Keratinocyte (primary cell): ENCODE measurements around the gene C6orf52. TPM values are rescaled to one million over a fixed set of nuclear protein-coding genes. Genes with fewer than 3 reads are reported as not detected.

Source experiments
- DNase-seq: peaks from one replicate; pipeline ENCODE4 v3.0.0-alpha.2; 2011; ENCODE audit warnings: low read depth, missing footprints, low spot score
- FAIRE-seq: peaks from 2 replicates; lab custom pipeline; 2011; peaks lifted over from hg19 to GRCh38; lab: Jason Lieb, UNC
- H2AFZ ChIP-seq: 2 replicates; pipeline ENCODE4 v1.6.0; 2012; ENCODE audit warnings: low read length, control low read depth, inconsistent platforms; ENCODE audit not compliant: control insufficient read depth
- H3K27ac ChIP-seq: 2 replicates; pipeline ENCODE4 v1.5.1; 2011; ENCODE audit warnings: low read length; ENCODE audit not compliant: control insufficient read depth, insufficient read depth
- H3K27me3 ChIP-seq: 3 replicates; pipeline ENCODE4 v1.6.0; 2011; ENCODE audit warnings: low read length; ENCODE audit not compliant: control insufficient read depth, insufficient read depth; ENCODE audit errors: extremely low read depth
- H3K36me3 ChIP-seq, 2 experiments: 2 replicates in 1 of 2; 3 replicates in 1 of 2; pipeline ENCODE4 v1.5.1; 2011; ENCODE audit warnings: low read length in 2 of 2, mild to moderate bottlenecking in 1 of 2; ENCODE audit not compliant: control insufficient read depth in 2 of 2, insufficient read depth in 2 of 2; ENCODE audit errors: extremely low read depth in 1 of 2
- H3K4me1 ChIP-seq: 3 replicates; pipeline ENCODE4 v1.5.1; 2011; ENCODE audit warnings: low read length; ENCODE audit not compliant: control insufficient read depth, insufficient read depth; ENCODE audit errors: extremely low read depth
- H3K4me2 ChIP-seq: 3 replicates; pipeline ENCODE4 v1.6.0; 2011; ENCODE audit warnings: low read depth, low read length; ENCODE audit not compliant: control insufficient read depth, insufficient read depth; ENCODE audit errors: extremely low read depth
- H3K4me3 ChIP-seq, 3 experiments: fragments of 200-600 bp in 1 of 3; sonication (generic) in 1 of 3; 2 replicates in 2 of 3; 3 replicates in 1 of 3; pipeline ENCODE4 v1.5.1; 2011 to 2016; ENCODE audit warnings: low read length in 3 of 3, mild to moderate bottlenecking in 3 of 3, control low read depth in 2 of 3, inconsistent platforms in 1 of 3, low read depth in 1 of 3, mixed read lengths in 1 of 3, mixed run types in 1 of 3, moderate library complexity in 1 of 3; ENCODE audit not compliant: control insufficient read depth in 2 of 3, insufficient read depth in 2 of 3; ENCODE audit errors: extremely low read depth in 1 of 3
- H3K79me2 ChIP-seq: 2 replicates; pipeline ENCODE4 v1.6.0; 2012; ENCODE audit warnings: low read length; ENCODE audit not compliant: control insufficient read depth, insufficient read depth
- H3K9ac ChIP-seq: 3 replicates; pipeline ENCODE4 v1.6.0; 2011; ENCODE audit warnings: low read length; ENCODE audit not compliant: control insufficient read depth, insufficient read depth; ENCODE audit errors: extremely low read depth
- H3K9me1 ChIP-seq: 3 replicates; pipeline ENCODE4 v1.6.0; 2011; ENCODE audit warnings: low read length; ENCODE audit not compliant: control insufficient read depth, insufficient read depth; ENCODE audit errors: extremely low read depth
- H3K9me3 ChIP-seq: 2 replicates; pipeline ENCODE4 v1.5.1; 2012; ENCODE audit warnings: low read depth, low read length; ENCODE audit not compliant: control insufficient read depth
- H4K20me1 ChIP-seq: 3 replicates; pipeline ENCODE4 v1.6.0; 2011; ENCODE audit warnings: low read length; ENCODE audit not compliant: control insufficient read depth, insufficient read depth; ENCODE audit errors: extremely low read depth
- EZH2 ChIP-seq: IDR thresholded peaks from one replicate; pipeline ENCODE4 v1.6.1; 2012; ENCODE audit warnings: inconsistent platforms, mild to moderate bottlenecking, low read length, moderate library complexity
- dilution Hi-C: fragments of 300-500 bp; cut with MboI; formaldehyde crosslinking; loops from one replicate; pipeline ENCODE4 v1.7.0; 2020; ENCODE audit warnings: low sequenced_read_pairs; ENCODE audit not compliant: extremely low pct_ligation_motif_present
- polyA plus RNA-seq, 5 experiments: library from polyadenylated mRNA; depleted of rRNA in 3 of 5; stranded (reverse) in 3 of 5; stranded (forward) in 1 of 5; unstranded in 1 of 5; fragments of >200 nt; gene quantifications; 1 replicate in 1 of 5; 2 replicates in 3 of 5; 3 replicates in 1 of 5; pipeline versions ENCODE4 v1.2.1 to v1.2.3, GENCODE V29; 2011 to 2012; ENCODE audit warnings: missing spikeins in 2 of 5, low read depth in 1 of 5, low replicate concordance in 1 of 5
- TF ChIP-seq, protein P1 (sequence below), 3 experiments: IDR thresholded peaks in 1 of 3; conservative IDR thresholded peaks in 1 of 3; optimal IDR thresholded peaks in 1 of 3; 2 replicates in 2 of 3; 3 replicates in 1 of 3; pipeline versions ENCODE3 to v1.5.1; 2011; ENCODE audit warnings: low read length in 3 of 3, mild to moderate bottlenecking in 3 of 3, moderate library complexity in 2 of 3, control low read depth in 1 of 3, inconsistent platforms in 1 of 3; ENCODE audit not compliant: insufficient read depth in 2 of 3; ENCODE audit errors: extremely low read depth in 1 of 3

The C6orf52 gene
- polyA plus RNA-seq, 1 donor (not counting 4 experiments of a cell fraction or from before 2014, with no cell fraction given): not detected

DNA sequence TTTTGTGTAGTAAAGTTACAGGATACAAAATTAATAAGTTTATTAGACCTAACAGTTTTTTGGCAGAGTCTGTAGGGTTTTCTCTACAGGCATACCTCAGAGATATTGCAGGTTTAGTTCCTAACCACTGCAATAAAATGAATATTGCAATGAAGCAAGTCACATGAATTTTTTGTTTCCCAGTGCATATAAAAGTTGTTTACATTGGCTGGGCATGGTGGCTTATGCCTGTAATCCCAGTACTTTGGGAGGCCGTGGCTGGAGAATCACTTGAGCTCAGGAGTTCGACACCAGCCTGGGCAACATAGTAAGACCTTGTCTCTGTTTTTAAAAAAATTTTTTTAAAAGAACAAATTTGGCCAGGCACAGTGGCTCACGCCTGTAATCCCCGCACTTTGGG, 16.0 kb downstream of the C6orf52 start:
- Histone ChIP-seq H3K9me3 (no peaks in the 10 kb centered on the region), H3K27ac (no peak overlapping the region), H3K4me3 (no peak overlapping the region), H2AFZ (no peak overlapping the region), H3K9me1 (no peaks in the 10 kb centered on the region), H4K20me1 (no peaks in the 10 kb centered on the region), H3K79me2 (no peaks in the 10 kb centered on the region), H3K9ac (no peak overlapping the region), H3K4me2 (no peak overlapping the region), H3K27me3 (no peaks in the 10 kb centered on the region), H3K4me1 (no peaks in the 10 kb centered on the region), H3K36me3 (no peaks in the 10 kb centered on the region)
- dilution Hi-C loops: no loop called here
- DNase-seq (no peak), FAIRE-seq (no peak)
- TF ChIP-seq, protein P1, sequence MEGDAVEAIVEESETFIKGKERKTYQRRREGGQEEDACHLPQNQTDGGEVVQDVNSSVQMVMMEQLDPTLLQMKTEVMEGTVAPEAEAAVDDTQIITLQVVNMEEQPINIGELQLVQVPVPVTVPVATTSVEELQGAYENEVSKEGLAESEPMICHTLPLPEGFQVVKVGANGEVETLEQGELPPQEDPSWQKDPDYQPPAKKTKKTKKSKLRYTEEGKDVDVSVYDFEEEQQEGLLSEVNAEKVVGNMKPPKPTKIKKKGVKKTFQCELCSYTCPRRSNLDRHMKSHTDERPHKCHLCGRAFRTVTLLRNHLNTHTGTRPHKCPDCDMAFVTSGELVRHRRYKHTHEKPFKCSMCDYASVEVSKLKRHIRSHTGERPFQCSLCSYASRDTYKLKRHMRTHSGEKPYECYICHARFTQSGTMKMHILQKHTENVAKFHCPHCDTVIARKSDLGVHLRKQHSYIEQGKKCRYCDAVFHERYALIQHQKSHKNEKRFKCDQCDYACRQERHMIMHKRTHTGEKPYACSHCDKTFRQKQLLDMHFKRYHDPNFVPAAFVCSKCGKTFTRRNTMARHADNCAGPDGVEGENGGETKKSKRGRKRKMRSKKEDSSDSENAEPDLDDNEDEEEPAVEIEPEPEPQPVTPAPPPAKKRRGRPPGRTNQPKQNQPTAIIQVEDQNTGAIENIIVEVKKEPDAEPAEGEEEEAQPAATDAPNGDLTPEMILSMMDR (optimal IDR thresholded peaks at IDR 0.05 in 1 of 3, IDR thresholded peaks at IDR 0.05 in 1 of 3, conservative IDR thresholded peaks at IDR 0.05 in 1 of 3; ENCODE audit: extremely low read depth in 1 of 3, insufficient read depth in 2 of 3, low read length in 3 of 3): no peak
- TF ChIP-seq EZH2: no peak

DNA sequence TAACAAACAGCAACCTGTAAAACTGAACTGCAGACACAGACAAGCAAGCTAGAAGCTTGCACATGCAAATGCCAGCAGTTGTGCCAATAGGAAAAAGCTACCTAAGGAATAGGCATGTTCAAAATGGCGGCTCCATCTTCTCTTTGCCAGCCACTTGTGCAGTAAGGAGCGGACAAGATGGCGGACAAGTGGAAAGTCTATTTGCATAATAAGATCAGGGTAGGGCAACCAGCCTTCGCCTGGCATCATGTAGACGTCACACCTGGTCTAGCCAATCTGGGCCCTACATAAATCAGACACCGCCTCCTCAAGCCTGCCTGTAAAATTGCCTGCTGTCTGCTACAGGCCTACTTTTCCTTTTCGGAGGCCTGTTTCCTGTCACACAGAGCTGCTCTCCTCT, 18.0 kb downstream of the C6orf52 start:
- Histone ChIP-seq H3K4me2 (no peak overlapping the region), H3K9me1 (no peaks in the 10 kb centered on the region), H3K79me2 (no peaks in the 10 kb centered on the region), H3K9ac (no peak overlapping the region), H4K20me1 (no peaks in the 10 kb centered on the region), H3K27me3 (no peaks in the 10 kb centered on the region), H3K4me3 (no peak overlapping the region), H3K9me3 (no peaks in the 10 kb centered on the region), H3K27ac (no peak overlapping the region), H3K36me3 (no peaks in the 10 kb centered on the region), H2AFZ (no peak overlapping the region), H3K4me1 (no peaks in the 10 kb centered on the region)
- dilution Hi-C loops: no loop called here
- DNase-seq (no peak), FAIRE-seq (no peak)
- TF ChIP-seq, protein P1 (optimal IDR thresholded peaks at IDR 0.05 in 1 of 3, IDR thresholded peaks at IDR 0.05 in 1 of 3, conservative IDR thresholded peaks at IDR 0.05 in 1 of 3; ENCODE audit: extremely low read depth in 1 of 3, insufficient read depth in 2 of 3, low read length in 3 of 3): no peak
- no peak for TF ChIP-seq EZH2
